ENCODE data around the gene USP24. TPM values are rescaled to one million over a fixed set of nuclear protein-coding genes. Genes with fewer than 3 reads are reported as not detected.

USP24 gene
- 100 to 1,000 TPM in 2 of 4 donors, 10 to 100 TPM in 2; 68.2 to 137 (median 96.1) TPM for total RNA-seq

DNA sequence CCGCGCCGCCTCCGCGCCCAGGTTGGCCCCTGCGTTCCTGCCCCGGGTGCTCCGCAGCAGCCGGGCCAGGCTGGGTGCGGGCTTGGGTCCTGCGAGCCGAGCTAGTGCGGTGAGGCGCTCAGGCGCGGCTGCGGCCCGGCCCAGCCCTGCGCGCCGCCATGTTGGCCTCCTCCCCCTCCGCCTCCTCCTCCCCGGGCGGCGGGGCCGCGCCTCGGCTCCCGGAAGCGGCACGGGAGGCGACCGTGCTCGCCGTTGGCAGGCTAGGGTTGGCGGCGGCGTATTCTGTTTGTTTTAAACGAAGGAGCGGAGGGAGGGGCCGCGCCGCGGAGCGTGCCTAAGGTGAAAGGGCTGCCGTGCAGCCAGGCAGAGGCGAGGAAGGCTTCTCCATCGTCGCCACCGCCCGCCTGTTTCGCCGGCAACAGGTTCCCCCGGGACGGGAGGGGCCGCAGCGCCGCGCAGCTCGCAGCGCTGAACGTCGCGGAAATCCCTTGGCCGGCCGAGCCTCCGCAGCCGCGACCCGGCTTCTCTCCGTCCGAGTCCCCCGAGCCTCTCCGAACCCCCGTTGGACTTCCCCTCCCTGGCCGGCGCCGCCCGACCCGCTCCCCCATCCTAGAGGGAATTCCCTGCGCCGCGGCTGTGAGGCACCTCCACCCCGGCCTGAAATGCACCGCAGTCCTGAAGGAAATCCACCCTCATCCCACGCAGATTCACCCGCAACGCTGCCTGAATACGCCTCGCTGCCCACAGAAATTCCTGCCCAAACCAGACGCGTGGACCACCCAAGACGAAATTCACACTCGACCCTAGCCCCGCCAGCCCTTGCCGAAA, at the start of gene USP24:
Gene USP24, minus strand, starts transcription at position 171 of the 828 bp plus-strand sequence. CDS start 251 bp downstream, outside the sequence.
- TF ChIP-seq, protein P1, sequence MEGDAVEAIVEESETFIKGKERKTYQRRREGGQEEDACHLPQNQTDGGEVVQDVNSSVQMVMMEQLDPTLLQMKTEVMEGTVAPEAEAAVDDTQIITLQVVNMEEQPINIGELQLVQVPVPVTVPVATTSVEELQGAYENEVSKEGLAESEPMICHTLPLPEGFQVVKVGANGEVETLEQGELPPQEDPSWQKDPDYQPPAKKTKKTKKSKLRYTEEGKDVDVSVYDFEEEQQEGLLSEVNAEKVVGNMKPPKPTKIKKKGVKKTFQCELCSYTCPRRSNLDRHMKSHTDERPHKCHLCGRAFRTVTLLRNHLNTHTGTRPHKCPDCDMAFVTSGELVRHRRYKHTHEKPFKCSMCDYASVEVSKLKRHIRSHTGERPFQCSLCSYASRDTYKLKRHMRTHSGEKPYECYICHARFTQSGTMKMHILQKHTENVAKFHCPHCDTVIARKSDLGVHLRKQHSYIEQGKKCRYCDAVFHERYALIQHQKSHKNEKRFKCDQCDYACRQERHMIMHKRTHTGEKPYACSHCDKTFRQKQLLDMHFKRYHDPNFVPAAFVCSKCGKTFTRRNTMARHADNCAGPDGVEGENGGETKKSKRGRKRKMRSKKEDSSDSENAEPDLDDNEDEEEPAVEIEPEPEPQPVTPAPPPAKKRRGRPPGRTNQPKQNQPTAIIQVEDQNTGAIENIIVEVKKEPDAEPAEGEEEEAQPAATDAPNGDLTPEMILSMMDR (IDR thresholded peaks at IDR 0.05; ENCODE audit: low read depth) = no peak

GRCh38 chr1:55262822-55263221, 47.7 kb upstream of the USP24 start:
- TF ChIP-seq, protein P1 (IDR thresholded peaks at IDR 0.05; ENCODE audit: low read depth) = no peak

DNA sequence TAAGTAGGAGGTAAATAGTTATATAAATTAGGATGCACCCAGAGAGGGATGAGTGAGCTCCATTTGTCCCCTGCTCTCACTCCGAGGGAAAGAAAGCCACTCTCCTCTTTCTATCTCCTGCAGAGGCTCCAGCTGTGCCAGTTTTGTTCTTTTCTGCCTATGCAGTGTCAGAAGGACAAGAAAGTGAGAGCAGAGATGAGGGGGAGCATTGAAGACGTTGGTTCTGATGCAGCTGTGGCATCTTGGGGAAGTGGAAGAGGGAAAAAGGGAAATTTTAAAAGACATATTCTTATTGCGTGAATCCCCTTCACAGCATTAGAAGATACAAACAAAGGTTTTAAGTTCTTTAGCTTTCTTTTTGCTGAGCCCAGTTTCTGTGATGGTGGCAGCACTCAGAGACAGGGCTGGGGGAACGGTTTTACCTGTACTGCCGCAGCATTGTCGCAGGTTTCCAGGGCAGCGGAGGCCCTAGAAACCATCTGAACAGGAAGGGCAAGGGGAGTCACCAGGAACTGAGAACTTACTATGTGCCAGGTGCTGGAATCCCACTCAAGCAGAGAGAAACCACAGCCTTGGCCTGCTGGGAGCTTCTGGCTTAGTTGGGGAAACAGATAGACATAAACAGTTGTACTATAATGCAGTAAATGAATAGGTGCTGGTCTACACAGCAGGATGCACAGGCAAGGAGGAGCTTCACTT, 44.9 kb upstream of the USP24 start:
- TF ChIP-seq, protein P1 (IDR thresholded peaks at IDR 0.05; ENCODE audit: low read depth) = no peak

DNA sequence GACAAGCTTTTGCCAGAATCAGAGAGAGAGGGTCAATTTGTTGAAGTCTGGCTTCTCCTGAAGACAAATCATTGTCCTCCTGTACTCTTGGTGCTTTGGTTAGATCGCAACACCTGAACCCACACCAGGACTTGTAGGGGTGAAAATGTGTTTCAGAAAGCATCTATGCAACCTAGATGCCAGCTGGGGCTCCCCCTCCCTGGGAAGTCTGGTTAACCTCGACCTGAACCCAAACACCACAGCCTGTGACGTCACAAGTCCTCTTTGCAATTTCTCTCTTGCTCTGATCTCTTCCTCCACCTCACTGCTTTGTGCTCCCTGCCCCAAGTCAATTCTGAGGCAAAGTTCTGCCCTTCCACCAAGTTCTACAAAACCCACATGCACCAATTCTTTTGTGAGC, 42.8 kb upstream of the USP24 start:
- TF ChIP-seq, protein P1 (IDR thresholded peaks at IDR 0.05; ENCODE audit: low read depth) = no peak

- TF ChIP-seq, protein P1 (IDR thresholded peaks at IDR 0.05; ENCODE audit: low read depth) = no peak
Measured at GRCh38 chr1:55255901-55256300, 40.7 kb upstream of the USP24 start.

- TF ChIP-seq, protein P1 (IDR thresholded peaks at IDR 0.05; ENCODE audit: low read depth) = no peak
Measured at GRCh38 chr1:55252942-55253589, 37.9 kb upstream of the USP24 start.

All from subcutaneous adipose tissue (tissue), 4 donors.